ENCODE measurements around the gene LRP4.

- TF ChIP-seq POLR2AphosphoS5 (IDR thresholded peaks at IDR 0.05) (no peak), CTCF (IDR thresholded peaks at IDR 0.05; ENCODE audit: poor library complexity, severe bottlenecking) (no peak), MXI1 (conservative IDR thresholded peaks at IDR 0.05; ENCODE audit: poor library complexity, severe bottlenecking) (no peak)
Observed at GRCh38 chr11:46918788-46919513, 601 bp upstream of the LRP4 start.
